Activated T-cell treated with anti-CD3 and anti-CD28 coated beads, Interleukin-2, amount 50 U/mL, for 72 hours (primary cell): ENCODE data around the gene MAP2K4. TPM values are rescaled to one million over a fixed set of nuclear protein-coding genes. Genes with fewer than 3 reads are reported as not detected.
"Not testable (repeated sequence)": the region's sequence is repeated elsewhere in the genome, so short reads cannot be mapped to it uniquely, and the experiment has no call there.

Experiments used
- ATAC-seq, 2 donors: fragments of 150-1000 bp; cut with Tn5 transposase; replicated peaks in 1 of 2; 2 replicates each; pipeline ENCODE4 v1.10.0; 2021; ENCODE audit warnings: moderate library complexity in 2 of 2, mild to moderate bottlenecking in 1 of 2
- DNase-seq, 2 donors: peaks; one replicate each; pipeline ENCODE4 v3.0.0; 2021 to 2022; ENCODE audit warnings: mixed read lengths in 1 of 2
- H3K27ac Mint-ChIP-seq: one replicate; pipeline ENCODE4 v1.8.0; 2022; ENCODE audit warnings: mild to moderate bottlenecking, moderate library complexity, mixed read lengths
- H3K27me3 Mint-ChIP-seq: one replicate; pipeline ENCODE4 v1.8.0; 2022; ENCODE audit warnings: low read depth, mixed read lengths
- H3K36me3 Mint-ChIP-seq, 2 donors: one replicate each; pipeline ENCODE4 v1.8.0; 2022; ENCODE audit warnings: mixed read lengths in 2 of 2, mild to moderate bottlenecking in 1 of 2; ENCODE audit not compliant: insufficient read depth in 2 of 2
- H3K4me1 Mint-ChIP-seq: one replicate; pipeline ENCODE4 v1.8.0; 2022; ENCODE audit warnings: low read depth, mixed read lengths
- H3K4me3 Mint-ChIP-seq, 2 donors: one replicate each; pipeline ENCODE4 v1.8.0; 2022; ENCODE audit warnings: mild to moderate bottlenecking in 2 of 2, mixed read lengths in 2 of 2, moderate library complexity in 2 of 2
- H3K9me3 Mint-ChIP-seq, 2 donors: one replicate each; pipeline ENCODE4 v1.8.0; 2022; ENCODE audit warnings: mixed read lengths in 2 of 2
- total RNA-seq, 2 donors: library from RNA; stranded (reverse); gene quantifications; one replicate each; pipeline ENCODE4 v1.2.3, GENCODE V29; 2022

The MAP2K4 gene
- total RNA-seq: 10 to 100 TPM; 24.9 to 29.1 TPM

- H3K36me3 Mint-ChIP-seq: peaks cover 0 to under 1% of the 10 kb centered on the region in 2 donors
- peak within 1 kb of the TSS; percentile 81 to 91 for H3K4me3 Mint-ChIP-seq
- DNase-seq (peak; percentile 94 to 98), ATAC-seq (peak; percentile 96 to 97)
- H3K9me3 Mint-ChIP-seq: no peaks in the 10 kb centered on the region
- H3K4me1 Mint-ChIP-seq: peaks cover 48% of the 10 kb centered on the region
- H3K27me3 Mint-ChIP-seq: peaks cover 7% of the 10 kb centered on the region
- H3K27ac Mint-ChIP-seq: peak within 1 kb of the TSS; percentile 76
Observed at GRCh38 chr17:12020642-12021622, at the start of gene MAP2K4. MAP2K4 (plus strand) TSS chr17:12020877; CDS start chr17:12020887, 10 bp downstream.

DNA sequence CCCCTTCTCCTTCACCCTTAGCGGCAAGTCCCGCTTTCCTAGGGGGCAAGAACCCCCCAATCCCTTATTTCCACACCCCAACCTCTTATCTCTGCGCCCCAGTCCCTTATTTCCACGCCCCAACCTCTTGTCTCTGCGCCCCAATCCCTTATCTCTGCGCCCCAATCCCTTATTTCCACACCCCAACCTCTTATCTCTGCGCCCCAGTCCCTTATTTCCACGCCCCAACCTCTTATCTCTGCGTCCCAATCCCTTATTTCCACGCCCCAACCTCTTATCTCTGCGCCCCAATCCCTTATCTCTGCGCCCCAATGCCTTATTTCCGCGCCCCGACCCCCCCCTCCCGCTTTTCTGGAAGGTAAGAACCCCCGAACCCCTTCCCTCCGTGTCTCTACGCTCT lies 47.9 kb upstream of the MAP2K4 start:
- peaks cover 13 to 30% of the 10 kb centered on the region in 2 donors for H3K36me3 Mint-ChIP-seq
- not testable (repeated sequence) for ATAC-seq, H3K27ac Mint-ChIP-seq

DNA sequence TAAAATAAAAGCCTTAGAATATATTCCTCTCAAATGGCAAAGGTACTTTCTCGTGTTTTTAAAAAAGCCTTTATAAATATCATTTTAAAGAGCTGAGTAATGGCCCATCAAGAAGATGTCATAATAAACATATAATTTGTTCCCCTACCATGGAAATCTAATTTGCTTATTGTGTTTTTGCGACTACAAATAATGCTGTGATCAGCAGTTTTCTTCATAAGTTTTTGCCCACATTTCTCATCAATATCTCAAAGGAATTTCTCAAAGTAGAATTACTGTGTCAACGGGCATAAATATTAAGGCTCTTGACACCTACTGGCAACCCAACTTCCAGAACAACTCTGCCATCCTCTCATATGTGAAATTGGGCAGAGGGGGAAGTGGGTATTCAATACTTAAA lies 40.9 kb upstream of the MAP2K4 start:
- no peaks in the 10 kb centered on the region for H3K4me1 Mint-ChIP-seq
- no peak for ATAC-seq
- H3K36me3 Mint-ChIP-seq: peaks cover 0 to 35% of the 10 kb centered on the region in 2 donors

More for the DNA sequence above, 47.9 kb upstream of the MAP2K4 start:
- not testable (repeated sequence) for H3K4me1 Mint-ChIP-seq, H3K27me3 Mint-ChIP-seq, DNase-seq, H3K4me3 Mint-ChIP-seq
- peaks cover 11 to 26% of the 10 kb centered on the region in 2 donors for H3K9me3 Mint-ChIP-seq

GRCh38 chr17:11980813-11981212 lies 39.9 kb upstream of the MAP2K4 start:
- Mint-ChIP-seq H3K4me3 (no peak overlapping the region), H3K36me3 (peaks cover 0 to 29% of the 10 kb centered on the region in 2 donors), H3K27me3 (no peaks in the 10 kb centered on the region), H3K4me1 (no peaks in the 10 kb centered on the region), H3K9me3 (peaks cover 0 to 4% of the 10 kb centered on the region in 2 donors), H3K27ac (no peak overlapping the region)
- DNase-seq (no peak), ATAC-seq (no peak)

More for the DNA sequence above, 40.9 kb upstream of the MAP2K4 start:
- DNase-seq: no peak
- H3K9me3 Mint-ChIP-seq: peaks cover 0 to 9% of the 10 kb centered on the region in 2 donors
- H3K27me3 Mint-ChIP-seq: no peaks in the 10 kb centered on the region
- H3K27ac Mint-ChIP-seq: no peak overlapping the region
- no peak overlapping the region for H3K4me3 Mint-ChIP-seq

DNA sequence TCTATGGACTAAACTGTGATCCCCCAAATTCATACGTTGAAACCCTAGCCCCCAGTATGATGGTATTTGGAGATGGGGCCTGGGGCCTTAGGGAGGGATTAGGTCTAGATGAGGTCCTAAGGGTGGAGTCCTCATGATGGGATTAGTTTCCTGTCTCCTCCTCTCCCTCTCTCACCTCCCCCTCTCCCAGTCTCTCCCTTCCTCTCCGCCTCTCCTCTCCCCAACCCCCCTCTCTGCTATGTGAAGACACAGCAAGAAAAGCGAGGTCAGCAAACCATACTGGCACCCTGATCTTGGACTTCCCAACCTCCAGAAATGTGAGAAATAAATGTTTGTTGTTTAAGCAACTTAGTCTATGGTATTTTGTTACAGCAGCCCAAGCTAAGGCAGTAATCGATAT lies 38.8 kb upstream of the MAP2K4 start:
- H3K4me3 Mint-ChIP-seq: no peak overlapping the region
- H3K27me3 Mint-ChIP-seq: no peaks in the 10 kb centered on the region
- peaks cover 0 to 25% of the 10 kb centered on the region in 2 donors for H3K36me3 Mint-ChIP-seq
- no peaks in the 10 kb centered on the region for H3K9me3 Mint-ChIP-seq
- DNase-seq: no peak
- no peaks in the 10 kb centered on the region for H3K4me1 Mint-ChIP-seq
- no peak overlapping the region for H3K27ac Mint-ChIP-seq
- no peak for ATAC-seq

- Mint-ChIP-seq H3K27ac (no peak overlapping the region), H3K36me3 (peaks cover 0 to 31% of the 10 kb centered on the region in 2 donors), H3K9me3 (no peaks in the 10 kb centered on the region), H3K4me1 (no peaks in the 10 kb centered on the region), H3K27me3 (no peaks in the 10 kb centered on the region), H3K4me3 (no peak overlapping the region)
- DNase-seq: no peak
- ATAC-seq: no peak
Observed at GRCh38 chr17:11986179-11986941, 34.3 kb upstream of the MAP2K4 start.

GRCh38 chr17:11986942-11987329 lies 33.7 kb upstream of the MAP2K4 start:
- no peak for DNase-seq
- Mint-ChIP-seq H3K27ac (no peak overlapping the region), H3K36me3 (peaks cover 0 to 31% of the 10 kb centered on the region in 2 donors), H3K27me3 (no peaks in the 10 kb centered on the region), H3K4me3 (no peak overlapping the region), H3K9me3 (no peaks in the 10 kb centered on the region), H3K4me1 (no peaks in the 10 kb centered on the region)
- ATAC-seq: no peak

GRCh38 chr17:11990363-11990983 lies 30.2 kb upstream of the MAP2K4 start:
- ATAC-seq (no peak), DNase-seq (no peak)
- H3K27me3 Mint-ChIP-seq: no peaks in the 10 kb centered on the region
- no peak overlapping the region for H3K27ac Mint-ChIP-seq
- H3K4me3 Mint-ChIP-seq: no peak overlapping the region
- H3K4me1 Mint-ChIP-seq: peaks cover 2% of the 10 kb centered on the region
- no peaks in the 10 kb centered on the region for H3K9me3 Mint-ChIP-seq
- H3K36me3 Mint-ChIP-seq: peaks cover 0 to 22% of the 10 kb centered on the region in 2 donors

DNA sequence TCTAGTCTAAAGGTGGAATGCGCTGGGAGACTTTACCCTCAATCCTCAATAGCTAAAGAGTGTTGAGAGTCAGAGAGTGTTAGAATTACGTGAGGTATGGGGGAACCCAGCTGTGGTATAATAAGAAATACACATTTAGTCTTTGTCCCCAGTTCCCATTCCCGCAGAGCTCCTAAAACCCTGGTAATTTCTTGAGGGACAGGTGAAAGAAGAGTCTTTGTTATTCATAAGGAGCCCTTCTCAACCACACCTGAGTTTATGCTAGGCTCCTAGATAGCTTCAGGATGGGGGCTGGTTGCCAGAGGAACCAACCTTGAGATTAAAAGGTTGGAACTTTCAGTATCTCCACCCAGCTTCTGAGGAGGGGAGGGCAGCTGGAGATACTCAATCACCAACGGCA lies 29.2 kb upstream of the MAP2K4 start:
- H3K36me3 Mint-ChIP-seq: peaks cover 0 to 22% of the 10 kb centered on the region in 2 donors
- DNase-seq (no peak), ATAC-seq (no peak)
- no peak overlapping the region for H3K27ac Mint-ChIP-seq
- no peaks in the 10 kb centered on the region for H3K27me3 Mint-ChIP-seq
- H3K4me1 Mint-ChIP-seq: peaks cover 7% of the 10 kb centered on the region
- no peak overlapping the region for H3K4me3 Mint-ChIP-seq
- no peaks in the 10 kb centered on the region for H3K9me3 Mint-ChIP-seq

GRCh38 chr17:11996722-11997146 lies 23.9 kb upstream of the MAP2K4 start:
- peaks cover 4 to 6% of the 10 kb centered on the region in 2 donors for H3K36me3 Mint-ChIP-seq
- H3K9me3 Mint-ChIP-seq: peaks cover 0 to 6% of the 10 kb centered on the region in 2 donors
- DNase-seq: peak in 1 of 2 donors; percentile 46

DNA sequence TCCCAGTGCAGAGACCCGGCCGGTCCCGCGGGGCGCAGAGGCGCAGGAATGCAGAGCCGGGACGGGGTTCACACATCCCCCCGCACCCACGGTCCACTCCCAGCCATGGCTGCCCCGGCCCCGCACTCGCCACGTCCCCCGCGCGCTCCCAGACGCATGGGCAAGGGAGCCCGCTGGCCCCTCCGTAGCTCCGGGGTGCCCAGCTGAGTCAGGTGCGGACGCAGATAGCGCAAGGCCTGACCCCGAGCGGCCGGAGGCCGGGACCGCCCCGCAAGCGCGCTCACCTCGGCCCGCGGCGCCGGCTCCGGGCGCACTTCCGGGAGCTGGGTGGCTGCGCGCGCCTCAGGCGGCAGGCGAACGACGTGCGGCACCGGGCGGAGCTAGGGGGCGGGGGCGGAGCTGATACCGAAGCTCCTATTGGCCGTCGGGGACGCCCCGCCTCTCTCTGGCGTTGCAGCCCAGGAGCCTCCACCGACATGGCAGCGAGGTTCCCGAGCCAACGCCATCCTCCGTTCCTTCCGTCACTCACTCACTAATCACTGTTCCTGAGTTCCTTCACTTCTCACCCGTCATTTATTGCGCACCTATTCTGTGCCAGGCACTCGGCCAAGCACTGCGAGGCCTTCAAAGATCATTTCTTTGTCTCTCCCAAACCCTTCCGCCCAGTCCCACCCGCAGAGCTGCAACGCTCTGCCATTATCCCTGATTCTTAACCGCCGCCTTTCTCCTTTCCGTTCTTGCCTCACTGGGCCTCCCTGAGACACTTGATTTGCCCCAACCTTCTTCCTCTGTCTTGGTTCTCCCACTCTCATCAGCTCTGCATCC lies 23.3 kb upstream of the MAP2K4 start, which contains the start of gene ZNF18:
TSS of gene ZNF18 (minus strand) at position 329 of the 825 bp plus-strand sequence. CDS start 4,646 bp downstream, outside the sequence.
- Mint-ChIP-seq H3K9me3 (peaks cover 0 to 6% of the 10 kb centered on the region in 2 donors), H3K4me1 (peaks cover 16% of the 10 kb centered on the region), H3K27me3 (no peaks in the 10 kb centered on the region), H3K36me3 (peaks cover 4 to 6% of the 10 kb centered on the region in 2 donors), H3K4me3 (peak within 1 kb of the TSS; percentile 87 to 99), H3K27ac (peak within 1 kb of the TSS; percentile 90)
- ATAC-seq: peak; percentile 95 to 97
- DNase-seq: peak; percentile 97

More at GRCh38 chr17:11996722-11997146, 23.9 kb upstream of the MAP2K4 start:
- Mint-ChIP-seq H3K27ac (peak overlapping the region; percentile 41), H3K4me3 (peak overlapping the region; percentile 83 to 99), H3K27me3 (no peaks in the 10 kb centered on the region), H3K4me1 (peaks cover 16% of the 10 kb centered on the region)
- peak; percentile 21 to 28 for ATAC-seq

DNA sequence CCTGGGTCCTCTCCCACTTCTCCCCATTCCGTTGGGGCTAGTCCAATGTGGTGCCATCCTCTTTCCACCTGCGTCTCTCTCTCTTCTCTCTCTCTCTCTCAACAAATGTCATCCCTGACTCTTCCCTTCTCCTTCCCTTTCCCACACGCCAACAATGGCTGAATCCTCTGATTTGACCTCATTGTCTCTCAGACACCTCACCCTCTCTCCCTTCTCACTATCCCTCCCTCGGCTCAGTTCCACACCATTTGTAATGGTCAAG lies 22.8 kb upstream of the MAP2K4 start:
- Mint-ChIP-seq H3K4me3 (peak overlapping the region; percentile 87 to 99), H3K27ac (peak overlapping the region; percentile 90), H3K4me1 (peaks cover 16% of the 10 kb centered on the region), H3K27me3 (no peaks in the 10 kb centered on the region), H3K36me3 (peaks cover 4 to 6% of the 10 kb centered on the region in 2 donors), H3K9me3 (peaks cover 0 to 6% of the 10 kb centered on the region in 2 donors)
- ATAC-seq (no peak), DNase-seq (no peak)
